ENCODE measurements around the gene C13orf46. TPM values are rescaled to one million over a fixed set of nuclear protein-coding genes. Genes with fewer than 3 reads are reported as not detected.

The C13orf46 gene
- total and polyA plus RNA-seq, 2 of the 8 experiments (the other 6 are each of a cell fraction or from before 2014, with no cell fraction given): 0.23 to 0.28 TPM

- Histone ChIP-seq H2AFZ (ENCODE audit: low read length) (no peak overlapping the region), H3K36me3 (ENCODE audit: control insufficient read depth in 2 of 4, insufficient read depth in 4 of 4, low read length in 3 of 4) (no peaks in the 10 kb centered on the region), H3K9me3 (ENCODE audit: insufficient read depth in 2 of 2, low read depth in 1 of 2, low read length in 1 of 2) (peaks cover 22 to 31% of the 10 kb centered on the region in 2 experiments; a peak in 3 of 4 replicates), H2BK5ac (ENCODE audit: low read depth, low read length) (no peak overlapping the region), H3K23me2 (ENCODE audit: low read depth, low read length) (peaks cover 13% of the 10 kb centered on the region; the same call in 1 of the 2 replicates), H3K23ac (ENCODE audit: insufficient read length) (no peak overlapping the region), H3K18ac (ENCODE audit: extremely low read depth, low read length) (no peak overlapping the region), H2AK5ac (ENCODE audit: low read depth, low read length) (no peak overlapping the region), H2BK20ac (ENCODE audit: low read length) (no peak overlapping the region), H3K4me2 (ENCODE audit: insufficient read depth in 1 of 2, low read depth in 2 of 2, low read length in 2 of 2) (no peak overlapping the region), H2BK120ac (replicated peaks; ENCODE audit: low read depth, low read length) (no peak overlapping the region), H3K79me1 (ENCODE audit: low read depth, low read length) (no peaks in the 10 kb centered on the region), H4K91ac (replicated peaks; ENCODE audit: insufficient read length, low read length) (no peak overlapping the region), H2BK12ac (ENCODE audit: low read depth, low read length) (no peak overlapping the region), H3K9ac (replicated peaks in 1 of 4; ENCODE audit: extremely low read depth in 1 of 4, low read depth in 3 of 4, low read length in 3 of 4) (no peak overlapping the region), H4K8ac (ENCODE audit: extremely low read depth, insufficient read depth, low read length) (no peak overlapping the region), H3K56ac (replicated peaks; ENCODE audit: insufficient read length, low read depth, low read length) (no peak overlapping the region), H4K20me1 (replicated peaks in 1 of 2; ENCODE audit: control insufficient read depth in 1 of 2, insufficient read depth in 2 of 2, low read length in 2 of 2) (peaks cover 0 to 8% of the 10 kb centered on the region in 2 experiments), H3K27ac (ENCODE audit: low read depth, low read length) (no peak overlapping the region), H3K4me3 (ENCODE audit: extremely low read depth in 1 of 4, insufficient read depth in 2 of 4, low read depth in 3 of 4, low read length in 4 of 4) (no peak overlapping the region), H3K14ac (ENCODE audit: insufficient read length) (no peak overlapping the region), H3K4me1 (replicated peaks in 1 of 4; ENCODE audit: control insufficient read depth in 3 of 4, insufficient read depth in 4 of 4, low read length in 3 of 4) (no peaks in the 10 kb centered on the region), H2BK15ac (ENCODE audit: low read length) (no peak overlapping the region), H3K27me3 (replicated peaks in 1 of 4; ENCODE audit: control insufficient read depth in 3 of 4, extremely low read depth in 1 of 4, insufficient read depth in 3 of 4, low read length in 3 of 4) (no peaks in the 10 kb centered on the region), H3K79me2 (ENCODE audit: control insufficient read depth in 1 of 2, insufficient read depth in 2 of 2, low read length in 2 of 2) (no peaks in the 10 kb centered on the region), H4K5ac (ENCODE audit: insufficient read length, low read depth, low read length) (no peak overlapping the region), H3K4ac (replicated peaks; ENCODE audit: insufficient read length, low read depth, low read length) (no peak overlapping the region)
- ChIA-PET POLR2A (ENCODE audit: partially characterized antibody) (no interaction called here), CTCF (ENCODE audit: partially characterized antibody) (no interaction called here)
- DNase-seq (ENCODE audit: low read depth in 1 of 2, low spot score in 2 of 2) (no peak), FAIRE-seq (no peak)
- 90% methylated on average over 9 of the region's 9 CpGs; no CpG with 5 or more reads in 1 of the 2 experiments for WGBS, 2 experiments (ENCODE audit: extremely low coverage in 1 of 2, insufficient coverage in 1 of 2, insufficient read length in 1 of 2, insufficient replicate concordance in 2 of 2, low coverage in 1 of 2, low lambda C conversion rate in 2 of 2, missing lambda C conversion rate in 1 of 2)
- no peak for TF ChIP-seq CHD1 (IDR thresholded peaks at IDR 0.05; ENCODE audit: low read depth, low read length)
- TF ChIP-seq SIN3A (conservative IDR thresholded peaks at IDR 0.05 in 1 of 2, IDR thresholded peaks at IDR 0.05 in 1 of 2; ENCODE audit: low read depth in 1 of 2, low read length in 2 of 2): no peak
- no peak for TF ChIP-seq NANOG (IDR thresholded peaks at IDR 0.05; ENCODE audit: insufficient read depth, low read depth, low read length, poor library complexity, severe bottlenecking)
- no peak for TF ChIP-seq GTF2F1 (IDR thresholded peaks at IDR 0.05; ENCODE audit: borderline replicate concordance, low read depth, low read length)
- TF ChIP-seq USF2 (IDR thresholded peaks at IDR 0.05; ENCODE audit: low read length): no peak
- no peak for TF ChIP-seq HDAC6 (IDR thresholded peaks at IDR 0.05; ENCODE audit: low read depth, low read length)
- no peak for TF ChIP-seq PHF8 (conservative IDR thresholded peaks at IDR 0.05; ENCODE audit: low read depth, low read length)
- TF ChIP-seq ASH2L (IDR thresholded peaks at IDR 0.05; ENCODE audit: low read length): no peak
- TF ChIP-seq RFX5 (IDR thresholded peaks at IDR 0.05; ENCODE audit: borderline replicate concordance, low read depth, low read length): no peak
- TF ChIP-seq CBX5 (IDR thresholded peaks at IDR 0.05; ENCODE audit: low read depth, low read length): no peak
- no peak for TF ChIP-seq TBP (IDR thresholded peaks at IDR 0.05; ENCODE audit: low read depth, low read length)
- no peak for TF ChIP-seq EGR1 (IDR thresholded peaks at IDR 0.05; ENCODE audit: borderline replicate concordance, low read depth, low read length)
- no peak for TF ChIP-seq RAD21 (IDR thresholded peaks at IDR 0.05 in 1 of 2, conservative IDR thresholded peaks at IDR 0.05 in 1 of 2; ENCODE audit: low read depth in 2 of 2, low read length in 2 of 2)
Measured at GRCh38 chr13:113967206-113967720, 6.6 kb downstream of the C13orf46 start.

All from H1 (cell line).